Measurements from ENCODE around the gene GLTPD2. TPM values are rescaled to one million over a fixed set of nuclear protein-coding genes. Genes with fewer than 3 reads are reported as not detected.
A peak's percentile ranks its signal among the peaks of the same experiment; 100 is the strongest.

Gene GLTPD2
- total RNA-seq, 2 donors from 2014 or later = not detected

- TF ChIP-seq CTCF (IDR thresholded peaks at IDR 0.05) = no peak
- DNase-seq (ENCODE audit: low spot score) = peak; percentile 76
- Histone ChIP-seq H3K27ac (peak within 1 kb of the TSS; percentile 71 to 86), H3K36me3 (peaks cover 5% of the 10 kb centered on the region), H3K4me3 (peak within 1 kb of the TSS; percentile 87 to 93), H3K4me1 (peaks cover 0 to 22% of the 10 kb centered on the region in 2 donors), H3K27me3 (no peaks in the 10 kb centered on the region), H3K9me3 (no peaks in the 10 kb centered on the region)
Observed at GRCh38 chr17:4806777-4807604, 18.2 kb downstream of the GLTPD2 start, which contains the start of gene PLD2. TSS of gene PLD2 (plus strand) at chr17:4807152. CDS start at chr17:4807773, 621 bp downstream.

- TF ChIP-seq CTCF (IDR thresholded peaks at IDR 0.05) = no peak
- DNase-seq (ENCODE audit: low spot score) = no peak
- peaks cover 0 to 22% of the 10 kb centered on the region in 2 donors for H3K4me1 ChIP-seq
- no peaks in the 10 kb centered on the region for H3K9me3 ChIP-seq
- H3K27ac ChIP-seq = peak overlapping the region; percentile 71 to 86
- H3K4me3 ChIP-seq = peak overlapping the region; percentile 87 to 93
- peaks cover 5% of the 10 kb centered on the region for H3K36me3 ChIP-seq
- H3K27me3 ChIP-seq = no peaks in the 10 kb centered on the region
Observed at GRCh38 chr17:4807605-4808377, 19.0 kb downstream of the GLTPD2 start.

DNA sequence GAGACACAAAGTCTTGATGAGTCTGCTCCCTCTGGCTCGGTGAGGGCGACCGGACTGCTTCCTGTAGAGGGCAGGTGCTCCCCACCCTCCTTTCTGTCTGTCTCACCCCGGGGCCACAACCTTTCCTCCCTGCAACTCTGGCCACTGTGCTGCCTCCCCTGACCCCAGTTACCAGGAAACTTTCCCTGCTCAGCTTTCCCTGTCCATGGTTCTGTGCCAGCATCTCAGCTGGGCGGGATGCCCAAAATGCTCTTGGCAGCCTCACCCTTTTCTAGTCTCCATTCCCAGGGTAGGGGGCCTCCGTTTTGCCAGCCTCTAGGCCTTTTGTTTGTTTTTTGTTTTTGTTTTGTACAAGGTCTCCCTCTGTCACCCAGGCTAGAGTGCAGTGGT is 19.6 kb downstream of the GLTPD2 start:
- no peak for TF ChIP-seq CTCF (IDR thresholded peaks at IDR 0.05)
- peak overlapping the region in 1 of 2 donors; percentile 93 for H3K4me3 ChIP-seq
- DNase-seq (ENCODE audit: low spot score) = no peak
- peaks cover 5% of the 10 kb centered on the region for H3K36me3 ChIP-seq
- no peaks in the 10 kb centered on the region for H3K27me3 ChIP-seq
- H3K27ac ChIP-seq = peak overlapping the region in 1 of 2 donors; percentile 19
- H3K9me3 ChIP-seq = no peaks in the 10 kb centered on the region
- H3K4me1 ChIP-seq = peaks cover 0 to 25% of the 10 kb centered on the region in 2 donors

DNA sequence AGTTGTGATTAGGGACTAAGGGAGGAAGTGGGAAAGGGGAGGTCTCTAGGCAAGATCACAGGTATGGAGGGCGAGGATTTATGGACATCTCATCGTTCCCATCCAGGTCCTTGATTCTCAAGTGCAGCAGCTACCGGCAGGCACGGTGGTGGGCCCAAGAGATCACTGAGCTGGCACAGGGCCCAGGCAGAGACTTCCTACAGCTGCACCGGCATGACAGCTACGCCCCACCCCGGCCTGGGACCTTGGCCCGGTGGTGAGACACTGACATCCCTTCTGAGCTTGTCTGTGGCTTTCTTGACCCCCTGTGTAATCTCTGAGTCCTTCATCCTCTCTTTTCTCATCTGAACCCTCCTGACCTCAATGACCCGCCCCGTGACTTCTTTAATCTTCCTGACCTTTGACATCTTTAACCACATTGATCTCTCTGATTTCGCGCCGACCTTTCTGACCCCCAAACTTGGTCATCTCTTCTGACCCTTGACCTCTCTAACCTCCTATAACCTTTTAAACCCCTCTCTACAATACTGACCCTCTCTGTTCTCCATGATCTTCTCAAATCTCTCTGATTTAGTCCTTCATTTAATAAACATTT is 22.0 kb downstream of the GLTPD2 start:
- no peak overlapping the region for H3K27ac ChIP-seq
- no peak for DNase-seq (ENCODE audit: low spot score)
- H3K36me3 ChIP-seq = peaks cover 9% of the 10 kb centered on the region
- no peaks in the 10 kb centered on the region for H3K27me3 ChIP-seq
- TF ChIP-seq CTCF (IDR thresholded peaks at IDR 0.05) = no peak
- H3K9me3 ChIP-seq = no peaks in the 10 kb centered on the region
- no peak overlapping the region for H3K4me3 ChIP-seq
- H3K4me1 ChIP-seq = peaks cover 0 to 25% of the 10 kb centered on the region in 2 donors

GRCh38 chr17:4811471-4811870 is 22.7 kb downstream of the GLTPD2 start:
- H3K27ac ChIP-seq = no peak overlapping the region
- no peak for TF ChIP-seq CTCF (IDR thresholded peaks at IDR 0.05)
- H3K9me3 ChIP-seq = no peaks in the 10 kb centered on the region
- H3K4me3 ChIP-seq = no peak overlapping the region
- peaks cover 16% of the 10 kb centered on the region for H3K36me3 ChIP-seq
- H3K27me3 ChIP-seq = no peaks in the 10 kb centered on the region
- H3K4me1 ChIP-seq = peaks cover 0 to 20% of the 10 kb centered on the region in 2 donors
- no peak for DNase-seq (ENCODE audit: low spot score)
